ENCODE measurements around the gene SLC7A7. TPM values are rescaled to one million over a fixed set of nuclear protein-coding genes. Genes with fewer than 3 reads are reported as not detected.

The SLC7A7 gene
- total RNA-seq, 2 experiments from 2014 or later, result 0.38 to 0.60 TPM

DNA sequence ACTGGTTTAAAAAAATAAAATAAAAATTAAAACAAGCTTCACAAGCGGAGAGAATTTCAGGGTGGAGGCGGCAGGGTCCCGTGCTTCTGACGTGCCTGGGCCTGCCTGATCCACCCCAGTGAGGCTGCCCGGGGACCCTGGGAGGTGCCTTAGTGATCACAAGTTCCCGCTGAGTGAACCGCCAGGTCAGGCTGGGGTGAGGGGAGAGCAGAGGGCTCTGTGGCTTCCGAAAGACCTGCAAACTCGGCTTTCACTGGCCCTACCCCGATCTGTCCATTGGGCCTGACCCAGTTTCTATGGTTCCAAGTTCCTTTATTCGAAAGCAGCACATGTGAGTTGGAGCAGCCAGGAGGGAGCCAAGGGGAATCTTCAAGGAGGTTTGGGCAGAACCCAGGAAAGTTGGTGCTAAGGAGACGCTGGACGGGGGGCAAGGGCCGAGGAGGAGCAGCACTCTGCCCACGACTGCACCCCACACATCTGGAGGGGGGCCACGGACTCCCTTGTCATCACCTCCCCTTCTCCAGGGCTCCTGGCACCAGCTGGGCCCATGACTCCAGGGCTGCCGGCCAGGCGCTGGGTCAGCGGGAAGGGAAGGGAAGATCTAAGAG, 34.1 kb upstream of the SLC7A7 start:
- DNase-seq, result no peak
- Mint-ChIP-seq H3K4me1 (peaks cover 27% of the 10 kb centered on the region), H3K27ac (no peak overlapping the region), H3K4me3 (no peak overlapping the region), H3K36me3 (ENCODE audit: low read depth) (no peaks in the 10 kb centered on the region), H3K27me3 (peaks cover 13% of the 10 kb centered on the region), H3K9me3 (no peaks in the 10 kb centered on the region)
- CTCF ChIA-PET, result interaction anchor here (0.7 to 7.9 kb wide), 2 partner anchors 9 to 25 kb away, joined by 3 to 195 read pairs; no protein-coding TSS in a partner anchor
- POLR2A ChIA-PET, result interaction anchor here (0.9 to 1.5 kb wide), 4 partner anchors 10 to 39 kb away, joined by 3 to 5 read pairs (median 4); no protein-coding TSS in a partner anchor

DNA sequence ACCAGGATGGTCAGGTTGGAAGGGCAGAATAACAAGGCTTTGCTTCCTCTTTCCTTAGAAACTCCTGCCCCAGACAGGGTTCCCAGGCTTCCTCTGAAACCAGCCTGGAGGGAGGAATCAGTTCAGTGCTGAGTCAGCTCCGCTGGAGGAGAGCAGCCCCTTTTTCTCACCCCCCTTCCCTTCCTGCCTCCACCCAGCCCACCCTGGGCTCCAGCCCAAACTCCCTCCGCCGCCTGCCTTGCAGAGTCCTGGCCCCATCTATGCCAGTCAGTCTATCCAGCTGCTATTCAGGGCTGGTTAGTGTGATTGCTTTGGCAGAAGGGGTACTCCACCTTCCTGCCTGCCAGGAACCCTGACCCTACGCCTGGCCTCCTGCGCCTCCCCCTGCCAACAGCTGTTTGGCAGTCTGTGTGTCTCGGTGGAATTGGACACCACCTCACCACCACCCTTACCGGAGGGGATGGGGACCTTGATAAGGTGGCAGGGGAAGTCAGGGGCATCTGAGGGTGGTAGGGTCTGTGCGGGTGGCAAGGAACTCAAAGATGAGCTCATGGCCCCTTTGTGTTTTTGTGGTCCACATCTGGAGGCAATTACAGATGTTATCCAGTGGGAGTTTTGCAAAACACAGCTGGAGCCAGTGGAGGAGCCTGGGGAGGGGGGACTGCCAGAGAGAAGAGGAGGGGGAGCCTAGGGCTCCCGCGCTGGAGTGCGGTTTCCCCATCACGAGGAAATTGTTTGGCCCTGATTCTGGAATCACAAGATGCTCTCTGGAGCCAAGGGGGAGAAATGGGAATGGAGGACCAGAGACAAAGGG, 33.3 kb upstream of the SLC7A7 start:
- peaks cover 13% of the 10 kb centered on the region for H3K27me3 Mint-ChIP-seq
- DNase-seq, result no peak
- peaks cover 24% of the 10 kb centered on the region for H3K4me1 Mint-ChIP-seq
- H3K36me3 Mint-ChIP-seq (ENCODE audit: low read depth), result no peaks in the 10 kb centered on the region
- H3K9me3 Mint-ChIP-seq, result no peaks in the 10 kb centered on the region
- POLR2A ChIA-PET, result interaction anchor here (0.9 to 1.5 kb wide), 3 partner anchors 10 to 40 kb away, joined by 3 to 5 read pairs (median 4); no protein-coding TSS in a partner anchor
- no peak overlapping the region for H3K27ac Mint-ChIP-seq
- CTCF ChIA-PET, result interaction anchor here (1.2 to 7.9 kb wide), 3 partner anchors 24 to 81 kb away, joined by 3 to 195 read pairs (median 4); partner anchors contain the start of gene PRMT5
- H3K4me3 Mint-ChIP-seq, result no peak overlapping the region

DNA sequence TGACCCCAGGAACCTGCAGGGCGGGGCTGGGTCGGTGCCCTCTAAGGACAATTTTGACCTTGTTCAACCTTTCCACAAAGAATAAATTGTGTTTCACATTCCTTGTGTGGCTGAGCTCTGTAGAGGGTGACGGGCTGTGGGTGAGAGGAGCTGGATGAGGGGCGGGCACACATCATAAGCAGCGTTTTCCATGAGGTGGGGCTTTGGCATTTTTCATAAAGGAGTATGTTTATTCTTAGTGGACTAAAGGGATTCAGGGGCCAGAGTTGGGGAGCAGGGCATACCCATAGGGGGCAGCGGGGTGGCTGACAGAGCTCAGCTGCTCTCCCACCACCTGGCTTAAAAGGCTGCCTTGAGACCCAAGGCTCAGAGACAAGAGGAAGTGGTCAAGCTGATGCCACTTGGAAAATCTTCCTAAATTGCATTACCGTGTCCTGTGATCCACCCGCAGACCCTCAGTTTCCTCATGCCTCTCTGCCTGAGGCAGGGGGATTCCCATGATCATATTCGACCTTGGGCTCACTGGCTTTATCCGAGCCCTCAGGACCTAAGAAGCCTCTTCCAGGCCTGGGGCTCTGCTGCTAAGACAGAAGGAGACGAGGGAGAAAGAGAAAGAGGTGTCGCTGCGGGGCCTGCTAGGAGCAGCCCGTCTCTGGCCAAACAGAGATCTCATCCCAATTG, 32.6 kb upstream of the SLC7A7 start:
- Mint-ChIP-seq H3K36me3 (ENCODE audit: low read depth) (no peaks in the 10 kb centered on the region), H3K27me3 (peaks cover 15% of the 10 kb centered on the region), H3K27ac (no peak overlapping the region), H3K9me3 (no peaks in the 10 kb centered on the region), H3K4me3 (no peak overlapping the region), H3K4me1 (peaks cover 17% of the 10 kb centered on the region)
- POLR2A ChIA-PET, result no interaction called here
- no peak for DNase-seq
- CTCF ChIA-PET, result interaction anchor here (1.2 to 1.7 kb wide), 2 partner anchors 25 to 82 kb away, joined by 3 to 4 read pairs; partner anchors contain the start of gene PRMT5

DNA sequence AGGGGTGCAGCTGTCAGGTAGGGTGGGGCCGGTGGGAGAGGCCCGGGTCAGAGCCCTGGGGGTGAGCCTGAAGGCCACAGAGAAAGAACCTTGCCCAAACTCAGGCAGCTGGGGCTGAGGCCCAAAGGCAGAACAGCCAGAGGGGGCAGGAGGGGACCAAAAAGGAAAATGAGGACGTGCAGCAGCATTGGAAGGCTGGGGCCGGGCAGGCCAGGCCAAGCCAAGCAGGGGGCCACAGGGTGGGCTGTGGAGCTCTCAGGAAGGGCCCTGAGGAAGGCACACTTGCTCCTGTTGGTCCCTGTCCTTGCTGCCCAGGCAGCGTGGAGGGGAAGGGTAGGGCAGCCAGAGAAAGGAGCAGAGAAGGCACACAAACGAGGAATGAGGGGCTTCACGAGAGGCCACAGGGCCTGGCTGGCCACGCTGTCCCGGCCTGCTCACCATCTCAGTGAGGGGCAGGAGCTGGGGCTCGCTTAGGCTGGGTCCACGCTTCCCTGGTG, 31.6 kb upstream of the SLC7A7 start:
- ChIA-PET POLR2A (interaction anchor here (1.6 kb wide), 1 partner anchor 276 kb away, joined by 3 read pairs; no protein-coding TSS in a partner anchor), CTCF (interaction anchor here (1.2 to 1.7 kb wide), 2 partner anchors 24 to 83 kb away, joined by 3 to 4 read pairs; partner anchors contain the start of gene PRMT5)
- no peaks in the 10 kb centered on the region for H3K9me3 Mint-ChIP-seq
- no peaks in the 10 kb centered on the region for H3K36me3 Mint-ChIP-seq (ENCODE audit: low read depth)
- peaks cover 13% of the 10 kb centered on the region for H3K4me1 Mint-ChIP-seq
- peaks cover 15% of the 10 kb centered on the region for H3K27me3 Mint-ChIP-seq
- H3K4me3 Mint-ChIP-seq, result no peak overlapping the region
- H3K27ac Mint-ChIP-seq, result no peak overlapping the region
- DNase-seq, result no peak

DNA sequence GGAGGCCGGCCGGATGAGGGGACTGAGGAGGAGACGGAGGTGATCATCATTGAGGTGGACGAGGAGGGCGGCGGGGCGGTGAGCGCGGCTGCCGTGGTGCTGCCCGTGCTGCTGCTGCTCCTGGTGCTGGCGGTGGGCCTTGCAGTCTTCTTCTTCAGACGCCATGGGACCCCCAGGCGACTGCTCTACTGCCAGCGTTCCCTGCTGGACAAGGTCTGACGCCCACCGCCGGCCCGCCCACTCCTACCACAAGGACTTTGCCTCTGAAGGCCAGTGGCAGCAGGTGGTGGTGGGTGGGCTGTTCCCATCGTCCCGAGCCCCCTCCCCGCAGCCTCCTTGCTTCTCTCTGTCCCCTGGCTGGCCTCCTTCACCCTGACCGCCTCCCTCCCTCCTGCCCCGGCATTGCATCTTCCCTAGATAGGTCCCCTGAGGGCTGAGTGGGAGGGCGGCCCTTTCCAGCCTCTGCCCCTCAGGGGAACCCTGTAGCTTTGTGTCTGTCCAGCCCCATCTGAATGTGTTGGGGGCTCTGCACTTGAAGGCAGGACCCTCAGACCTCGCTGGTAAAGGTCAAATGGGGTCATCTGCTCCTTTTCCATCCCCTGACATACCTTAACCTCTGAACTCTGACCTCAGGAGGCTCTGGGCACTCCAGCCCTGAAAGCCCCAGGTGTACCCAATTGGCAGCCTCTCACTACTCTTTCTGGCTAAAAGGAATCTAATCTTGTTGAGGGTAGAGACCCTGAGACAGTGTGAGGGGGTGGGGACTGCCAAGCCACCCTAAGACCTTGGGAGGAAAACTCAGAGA, 30.8 kb upstream of the SLC7A7 start:
- peaks cover 5% of the 10 kb centered on the region for H3K4me1 Mint-ChIP-seq
- POLR2A ChIA-PET, result interaction anchor here (1.6 kb wide), 1 partner anchor 275 kb away, joined by 3 read pairs; no protein-coding TSS in a partner anchor
- CTCF ChIA-PET, result interaction anchor here (0.7 kb wide), 1 partner anchor 8 kb away, joined by 3 read pairs; no protein-coding TSS in a partner anchor
- no peak overlapping the region for H3K4me3 Mint-ChIP-seq
- no peaks in the 10 kb centered on the region for H3K36me3 Mint-ChIP-seq (ENCODE audit: low read depth)
- no peak overlapping the region for H3K27ac Mint-ChIP-seq
- no peaks in the 10 kb centered on the region for H3K9me3 Mint-ChIP-seq
- no peak for DNase-seq
- H3K27me3 Mint-ChIP-seq, result peaks cover 15% of the 10 kb centered on the region

DNA sequence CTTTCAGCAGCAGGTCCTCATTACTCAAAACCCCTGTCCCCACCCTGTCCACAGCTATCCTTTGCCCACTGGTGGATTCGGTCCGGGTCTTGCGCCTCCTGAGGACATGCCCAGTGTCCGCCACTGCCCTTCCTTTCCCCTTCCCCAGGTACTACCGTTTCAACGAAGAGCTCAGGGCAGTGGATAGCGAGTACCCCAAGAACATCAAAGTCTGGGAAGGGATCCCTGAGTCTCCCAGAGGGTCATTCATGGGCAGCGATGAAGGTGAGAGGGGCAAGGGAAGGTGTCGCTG, 29.8 kb upstream of the SLC7A7 start:
- no peak overlapping the region for H3K27ac Mint-ChIP-seq
- DNase-seq, result no peak
- H3K4me3 Mint-ChIP-seq, result no peak overlapping the region
- no peaks in the 10 kb centered on the region for H3K9me3 Mint-ChIP-seq
- ChIA-PET POLR2A (interaction anchor here (0.5 to 1.0 kb wide), 2 partner anchors 10 to 15 kb away, joined by 3 to 6 read pairs; no protein-coding TSS in a partner anchor), CTCF (interaction anchor here (0.9 to 1.0 kb wide), 2 partner anchors 10 to 275 kb away, joined by 3 read pairs; no protein-coding TSS in a partner anchor)
- peaks cover 15% of the 10 kb centered on the region for H3K27me3 Mint-ChIP-seq
- H3K4me1 Mint-ChIP-seq, result no peaks in the 10 kb centered on the region
- no peaks in the 10 kb centered on the region for H3K36me3 Mint-ChIP-seq (ENCODE audit: low read depth)

DNA sequence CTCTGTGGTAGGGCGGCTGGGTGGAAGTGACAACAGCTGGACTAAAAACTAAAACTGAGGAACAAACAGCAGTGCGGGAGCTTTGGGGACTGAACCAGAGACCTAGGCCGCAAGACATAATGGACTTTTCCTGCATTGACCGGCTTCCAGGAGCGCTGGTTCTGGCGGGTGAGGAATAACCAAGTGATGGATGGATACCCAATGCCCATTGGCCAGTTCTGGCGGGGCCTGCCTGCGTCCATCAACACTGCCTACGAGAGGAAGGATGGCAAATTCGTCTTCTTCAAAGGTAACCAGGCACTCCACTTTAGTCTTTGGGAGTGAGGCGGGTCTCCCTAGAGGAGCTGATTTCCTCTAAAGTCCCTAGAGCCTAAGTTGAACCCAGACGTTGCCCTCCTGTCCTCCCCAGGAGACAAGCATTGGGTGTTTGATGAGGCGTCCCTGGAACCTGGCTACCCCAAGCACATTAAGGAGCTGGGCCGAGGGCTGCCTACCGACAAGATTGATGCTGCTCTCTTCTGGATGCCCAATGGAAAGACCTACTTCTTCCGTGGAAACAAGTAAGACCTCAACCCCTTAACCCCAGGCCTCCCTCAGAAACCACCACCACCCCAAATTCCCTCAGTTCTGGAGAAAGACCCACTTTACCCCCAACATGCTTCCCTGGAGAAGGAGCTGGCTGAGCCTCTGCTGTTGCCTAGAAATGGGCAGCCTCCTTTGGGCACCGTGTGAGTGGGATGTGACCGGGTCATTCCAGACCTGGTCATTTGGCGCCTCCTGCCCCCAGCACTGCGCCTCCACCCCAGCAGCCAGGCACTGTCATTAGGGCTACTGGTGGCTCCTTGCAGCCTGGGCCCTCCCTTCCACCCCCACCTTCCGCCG, 29.2 kb upstream of the SLC7A7 start:
- CTCF ChIA-PET, result interaction anchor here (0.9 to 1.0 kb wide), 2 partner anchors 11 to 274 kb away, joined by 3 read pairs; no protein-coding TSS in a partner anchor

DNA sequence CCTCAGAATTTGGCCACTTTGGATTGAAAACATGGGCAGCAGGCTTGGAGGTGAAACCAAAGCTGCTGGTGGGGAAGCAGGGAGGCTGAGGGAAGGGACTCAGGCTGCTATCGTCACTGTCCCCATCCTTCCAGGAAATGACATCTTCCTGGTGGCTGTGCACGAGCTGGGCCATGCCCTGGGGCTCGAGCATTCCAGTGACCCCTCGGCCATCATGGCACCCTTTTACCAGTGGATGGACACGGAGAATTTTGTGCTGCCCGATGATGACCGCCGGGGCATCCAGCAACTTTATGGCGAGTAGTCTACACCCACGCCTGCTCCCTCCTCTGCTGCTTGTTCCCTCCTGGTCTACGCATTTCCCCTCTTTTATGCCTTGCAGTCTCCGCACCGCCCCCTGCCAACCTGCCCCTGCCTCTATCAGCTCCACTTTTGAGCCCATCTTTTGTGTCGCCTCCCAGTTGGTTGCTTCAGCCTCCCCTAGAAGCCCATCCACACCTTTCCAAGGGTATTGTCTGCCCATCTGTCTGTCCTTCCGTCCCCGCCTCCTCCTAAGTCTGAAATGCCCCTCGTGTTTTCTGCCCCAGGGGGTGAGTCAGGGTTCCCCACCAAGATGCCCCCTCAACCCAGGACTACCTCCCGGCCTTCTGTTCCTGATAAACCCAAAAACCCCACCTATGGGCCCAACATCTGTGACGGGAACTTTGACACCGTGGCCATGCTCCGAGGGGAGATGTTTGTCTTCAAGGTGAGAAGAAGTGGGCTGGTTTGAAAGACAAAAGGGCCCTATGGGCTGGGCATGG, 28.1 kb upstream of the SLC7A7 start:
- no peaks in the 10 kb centered on the region for H3K9me3 Mint-ChIP-seq
- H3K4me3 Mint-ChIP-seq, result no peak overlapping the region
- no peak for DNase-seq
- peaks cover 2% of the 10 kb centered on the region for H3K4me1 Mint-ChIP-seq
- H3K27ac Mint-ChIP-seq, result no peak overlapping the region
- H3K27me3 Mint-ChIP-seq, result peaks cover 11% of the 10 kb centered on the region
- CTCF ChIA-PET, result no interaction called here
- POLR2A ChIA-PET, result interaction anchor here (0.9 to 1.0 kb wide), 2 partner anchors 13 to 29 kb away, joined by 3 to 4 read pairs; no protein-coding TSS in a partner anchor
- H3K36me3 Mint-ChIP-seq (ENCODE audit: low read depth), result no peaks in the 10 kb centered on the region

More for the DNA sequence above, 29.2 kb upstream of the SLC7A7 start:
- no peaks in the 10 kb centered on the region for H3K4me1 Mint-ChIP-seq
- H3K27ac Mint-ChIP-seq, result no peak overlapping the region
- POLR2A ChIA-PET, result interaction anchor here (1.0 kb wide), 1 partner anchor 14 kb away, joined by 6 read pairs; no protein-coding TSS in a partner anchor
- H3K27me3 Mint-ChIP-seq, result peaks cover 13% of the 10 kb centered on the region
- no peak for DNase-seq
- H3K9me3 Mint-ChIP-seq, result no peaks in the 10 kb centered on the region
- H3K36me3 Mint-ChIP-seq (ENCODE audit: low read depth), result no peaks in the 10 kb centered on the region
- H3K4me3 Mint-ChIP-seq, result no peak overlapping the region

DNA sequence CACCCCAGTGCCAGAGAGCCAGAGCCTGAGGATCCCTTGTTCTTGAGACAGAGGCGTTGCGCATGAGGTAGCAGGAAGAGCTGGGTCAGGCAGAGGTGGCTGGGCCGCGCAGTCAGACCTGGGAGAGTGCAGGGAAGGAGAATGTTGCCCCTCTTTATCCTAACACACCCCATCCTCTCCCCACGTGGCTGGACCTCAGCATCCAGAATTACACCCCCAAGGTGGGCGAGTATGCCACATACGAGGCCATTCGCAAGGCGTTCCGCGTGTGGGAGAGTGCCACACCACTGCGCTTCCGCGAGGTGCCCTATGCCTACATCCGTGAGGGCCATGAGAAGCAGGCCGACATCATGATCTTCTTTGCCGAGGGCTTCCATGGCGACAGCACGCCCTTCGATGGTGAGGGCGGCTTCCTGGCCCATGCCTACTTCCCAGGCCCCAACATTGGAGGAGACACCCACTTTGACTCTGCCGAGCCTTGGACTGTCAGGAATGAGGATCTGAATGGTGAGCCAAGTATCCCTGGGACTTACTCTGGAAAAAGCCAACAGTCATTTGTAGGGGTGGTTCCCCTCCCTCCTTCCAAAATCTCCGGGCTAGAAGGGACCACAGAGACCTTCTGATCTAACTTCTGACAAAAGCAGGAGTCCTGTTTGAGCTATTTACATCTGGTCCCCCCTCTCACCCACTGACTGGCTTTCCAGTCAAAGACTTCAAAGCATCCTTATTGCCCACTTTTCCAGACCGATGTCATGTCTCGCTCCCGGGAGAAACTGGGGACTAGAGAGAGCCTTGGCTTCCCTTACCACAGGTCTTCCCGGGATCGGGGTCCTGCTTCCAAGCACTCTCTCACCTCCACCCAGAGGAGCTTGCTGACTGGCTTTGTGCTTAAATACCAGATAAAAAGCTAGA, 27.2 kb upstream of the SLC7A7 start:
- Mint-ChIP-seq H3K36me3 (ENCODE audit: low read depth) (no peaks in the 10 kb centered on the region), H3K4me3 (no peak overlapping the region), H3K4me1 (peaks cover 2% of the 10 kb centered on the region), H3K27ac (no peak overlapping the region), H3K27me3 (peaks cover 14% of the 10 kb centered on the region), H3K9me3 (no peaks in the 10 kb centered on the region)
- ChIA-PET POLR2A (interaction anchor here (0.9 to 1.0 kb wide), 2 partner anchors 12 to 30 kb away, joined by 3 to 4 read pairs; no protein-coding TSS in a partner anchor), CTCF (no interaction called here)
- no peak for DNase-seq

DNA sequence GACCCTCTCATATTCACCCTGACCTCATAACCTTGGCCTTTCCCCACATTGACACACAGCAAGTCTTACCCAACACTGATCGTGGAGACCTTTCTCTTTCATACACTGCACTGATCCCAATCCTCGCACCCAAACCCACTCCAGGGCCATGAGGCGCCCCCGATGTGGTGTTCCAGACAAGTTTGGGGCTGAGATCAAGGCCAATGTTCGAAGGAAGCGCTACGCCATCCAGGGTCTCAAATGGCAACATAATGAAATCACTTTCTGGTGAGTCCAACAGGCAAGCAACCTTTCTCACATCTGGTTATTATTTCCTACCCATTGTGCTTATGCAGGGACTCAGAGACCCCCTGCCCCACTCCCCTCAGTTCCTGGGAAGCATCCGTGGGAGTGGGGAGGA, 26.5 kb upstream of the SLC7A7 start:
- Mint-ChIP-seq H3K27me3 (peaks cover 18% of the 10 kb centered on the region), H3K9me3 (no peaks in the 10 kb centered on the region), H3K27ac (no peak overlapping the region), H3K4me1 (peaks cover 5% of the 10 kb centered on the region), H3K4me3 (no peak overlapping the region), H3K36me3 (ENCODE audit: low read depth) (peaks cover 4% of the 10 kb centered on the region)
- no peak for DNase-seq
- ChIA-PET POLR2A (no interaction called here), CTCF (interaction anchor here (0.7 to 1.6 kb wide), 2 partner anchors 11 to 12 kb away, joined by 3 to 7 read pairs; partner anchors contain the start of gene MRPL52)

Data from activated CD4-positive, alpha-beta memory T cell treated with anti-CD3 and anti-CD28 coated beads, Interleukin-2, amount 10 ng/mL, durations not matched to agents 7 days and 5 days (primary cell).